Measurements from ENCODE around the gene HLA-DQB2. TPM values are rescaled to one million over a fixed set of nuclear protein-coding genes. Genes with fewer than 3 reads are reported as not detected.
"Not testable (repeated sequence)": the region's sequence is repeated elsewhere in the genome, so short reads cannot be mapped to it uniquely, and the experiment has no call there.

The HLA-DQB2 gene
- total RNA-seq, 2 donors from 2014 or later, result 1.3 to 4.1 TPM

DNA sequence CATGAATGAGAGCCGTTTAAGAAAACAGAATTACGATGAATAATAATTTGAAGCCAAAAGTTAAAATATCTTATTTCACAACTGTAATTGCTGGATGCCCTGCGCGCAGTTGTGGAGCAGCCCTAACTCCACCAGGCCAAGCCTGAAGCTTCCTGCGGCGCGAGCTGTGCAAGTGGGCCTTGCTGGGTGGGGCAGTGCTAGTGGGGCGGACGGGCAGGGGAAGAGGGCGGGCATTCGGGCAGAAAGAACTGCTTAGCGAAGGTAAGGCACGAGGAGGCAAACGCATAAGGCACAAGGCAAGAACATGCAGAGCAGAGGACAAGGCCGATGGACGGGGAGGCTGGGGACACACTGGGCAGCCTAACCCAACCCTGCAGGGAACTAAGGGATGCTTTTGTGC, 2.3 kb downstream of the HLA-DQB2 start:
- ATAC-seq, result no peak
- no peak for DNase-seq
- intact Hi-C loops (cut with DNase I), result loop anchor here in 1 of 2 donors (5.0 kb wide), 1 partner anchor 94 kb away; the partner anchor contains the start of gene HLA-DQB1

GRCh38 chr6:32759669-32760068, 3.7 kb downstream of the HLA-DQB2 start:
- DNase-seq (no peak), ATAC-seq (no peak)
- intact Hi-C loops (cut with DNase I), result loop anchor here in 1 of 2 donors (5.0 kb wide), 1 partner anchor 92 kb away; the partner anchor contains the start of gene HLA-DQB1

DNA sequence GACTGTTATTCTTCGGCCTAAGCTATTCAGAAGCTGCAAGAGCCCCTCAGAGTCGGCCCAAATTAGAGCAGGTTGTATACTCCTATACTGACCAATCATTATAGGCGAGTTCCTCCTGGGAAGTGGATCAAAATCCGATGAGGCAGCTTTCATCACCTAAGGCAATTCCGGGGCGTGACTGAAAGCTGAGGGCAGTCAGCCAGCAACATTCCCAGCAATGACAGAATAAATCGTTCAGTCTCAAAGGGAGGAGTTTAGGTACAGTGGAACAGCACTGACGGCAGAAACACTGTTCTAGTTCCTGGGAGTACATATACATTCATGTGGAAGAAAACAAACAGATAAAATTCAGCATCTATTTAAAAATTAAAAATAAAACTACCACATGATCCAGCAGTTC, 10.8 kb downstream of the HLA-DQB2 start:
- DNase-seq (no peak), ATAC-seq (peak in 1 of 2 donors; percentile 60)
- intact Hi-C loops (cut with DNase I), result no loop called here

GRCh38 chr6:32745649-32746048, 17.7 kb downstream of the HLA-DQB2 start:
- intact Hi-C loops (cut with DNase I); ATAC-seq; DNase-seq: not testable (repeated sequence)

DNA sequence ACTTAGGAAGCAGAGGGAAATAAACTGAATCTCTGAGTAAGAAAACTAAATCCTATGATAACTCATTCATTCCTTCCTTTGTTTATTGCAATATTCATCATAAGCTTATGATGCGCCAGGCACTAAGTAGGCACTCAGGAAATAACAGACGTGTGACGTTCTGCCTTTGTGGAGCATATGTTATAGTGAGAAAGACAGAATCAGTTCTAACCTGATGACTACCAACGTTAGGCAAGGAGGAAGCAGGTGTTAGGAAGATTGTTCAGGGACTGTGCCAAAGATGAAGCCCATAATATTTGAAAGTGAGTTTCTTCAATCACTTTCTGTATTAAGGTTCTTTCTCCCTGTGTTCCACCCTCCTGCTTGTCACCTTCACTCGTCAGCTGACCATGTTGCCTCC, 18.6 kb downstream of the HLA-DQB2 start:
- no peak for ATAC-seq
- no peak for DNase-seq
- intact Hi-C loops (cut with DNase I), result no loop called here

DNA sequence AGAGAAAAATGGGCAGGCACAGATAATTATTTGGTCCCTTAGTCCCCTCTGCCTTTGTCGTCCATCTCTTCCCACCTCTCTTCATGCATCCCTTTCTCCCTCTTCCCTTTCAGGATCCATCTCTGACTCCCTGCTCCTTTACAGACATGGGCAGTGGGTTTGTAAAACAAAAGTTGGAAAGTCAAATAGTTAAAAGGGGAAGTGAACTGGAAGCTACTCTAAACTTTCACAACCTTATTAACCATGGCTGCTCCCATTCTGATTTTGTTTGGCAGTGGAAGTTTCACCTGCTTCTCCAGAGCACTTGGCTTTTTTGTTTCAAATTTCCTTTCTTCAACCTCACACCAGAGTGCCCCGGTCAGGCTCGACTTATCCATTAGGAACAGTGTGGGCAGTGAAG, 21.0 kb downstream of the HLA-DQB2 start:
- intact Hi-C loops (cut with DNase I), result no loop called here
- DNase-seq, result no peak

GRCh38 chr6:32741031-32741960, 22.0 kb downstream of the HLA-DQB2 start, which contains the start of gene HLA-DQA2:
Gene HLA-DQA2 (plus strand): TSS chr6:32741391. CDS start chr6:32741444, 53 bp downstream.
- no peak for DNase-seq
- intact Hi-C loops (cut with DNase I), result no loop called here
- ATAC-seq, result no peak

More for the DNA sequence above, 21.0 kb downstream of the HLA-DQB2 start:
- no peak for ATAC-seq

DNA sequence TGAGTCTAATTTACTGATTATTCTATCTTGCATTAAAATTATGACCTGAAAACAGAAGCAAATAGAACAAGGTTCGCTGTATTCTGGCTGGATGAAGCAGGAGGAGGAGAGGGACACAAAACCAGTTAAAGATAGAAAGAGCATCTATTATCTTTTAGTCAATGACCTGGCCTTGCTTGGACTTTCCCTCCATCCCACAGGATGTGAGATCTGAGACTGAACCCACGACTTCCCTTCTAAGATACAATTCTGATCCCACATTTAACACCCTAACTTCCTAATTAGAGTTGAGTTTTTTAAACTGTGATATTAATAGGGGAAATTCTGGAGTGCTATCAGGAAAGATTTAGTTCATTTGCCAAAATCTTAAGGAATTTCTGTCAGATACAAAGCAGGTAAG, 25.2 kb downstream of the HLA-DQB2 start:
- intact Hi-C loops (cut with DNase I), result no loop called here
- no peak for ATAC-seq
- no peak for DNase-seq

- DNase-seq, result no peak
- intact Hi-C loops (cut with DNase I), result no loop called here
- no peak for ATAC-seq
Observed at GRCh38 chr6:32718879-32719278, 44.5 kb downstream of the HLA-DQB2 start.

- ATAC-seq, result no peak
- intact Hi-C loops (cut with DNase I), result no loop called here
Observed at GRCh38 chr6:32716396-32716795, 46.9 kb downstream of the HLA-DQB2 start.

DNA sequence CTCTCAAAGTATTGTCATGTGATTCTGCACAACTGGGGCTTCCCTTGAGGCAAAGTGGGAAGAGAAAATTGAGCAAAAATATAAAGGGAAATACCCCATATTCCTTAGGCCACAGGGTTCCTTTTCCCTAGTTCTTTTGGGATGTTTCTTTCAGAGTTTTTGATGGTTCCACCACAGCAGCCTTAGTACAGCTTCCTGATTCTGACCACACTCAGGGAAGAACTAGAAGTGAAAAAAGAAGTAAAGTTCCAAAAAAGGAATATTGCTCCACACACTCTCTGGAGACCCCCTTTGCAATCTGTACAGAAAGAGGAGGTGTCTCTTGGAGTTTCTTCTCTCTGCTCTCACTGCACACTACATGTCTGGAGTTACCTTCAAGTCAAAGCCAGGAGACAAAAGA, 50.1 kb downstream of the HLA-DQB2 start:
- intact Hi-C loops (cut with DNase I), result no loop called here
- no peak for DNase-seq
- no peak for ATAC-seq

More at GRCh38 chr6:32716396-32716795, 46.9 kb downstream of the HLA-DQB2 start:
- DNase-seq, result no peak

DNA sequence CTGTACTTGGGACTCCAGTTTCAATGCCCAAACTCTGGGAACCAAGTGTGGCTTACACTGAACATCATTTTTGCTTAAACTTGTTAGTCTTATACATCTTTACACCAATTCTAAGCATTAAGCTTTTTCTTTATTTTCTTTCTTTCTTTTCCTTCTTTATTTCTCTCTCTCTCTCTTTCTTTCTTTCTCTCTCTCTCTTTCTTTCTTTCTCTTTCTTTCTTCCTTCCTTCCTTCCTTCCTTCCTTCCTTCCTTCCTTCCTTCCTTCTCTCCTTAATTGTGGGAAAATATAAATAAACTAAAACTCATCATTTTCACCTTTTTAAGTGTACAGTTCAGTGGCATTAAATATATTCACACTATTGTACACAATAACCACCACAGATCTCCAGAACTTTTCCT, 53.7 kb downstream of the HLA-DQB2 start:
- DNase-seq (no peak), ATAC-seq (no peak)
- intact Hi-C loops (cut with DNase I), result no loop called here

Small RNA genes lying within 50 kb of the gene (microRNA-seq; reads per million reads assigned to microRNA genes)
- gene MIR3135B, result 0 reads per million in 2 donors

Other genes with a start within 250 kb of the HLA-DQB2 start
- gene HLA-DRB5, start 233.2 kb downstream of the HLA-DQB2 start, total RNA-seq, result 10 to 100 TPM; 27.1 to 82.9 TPM
- 10 to 100 TPM; 45.9 to 90.4 TPM for gene HLA-DRB1, start 173.7 kb downstream of the HLA-DQB2 start, total RNA-seq
- gene HLA-DQA1, start 126.1 kb downstream of the HLA-DQB2 start, total RNA-seq, result 1 to 10 TPM; 7.7 to 8.3 TPM
- 10 to 100 TPM in 1 of 2 donors, 1 to 10 TPM in 1; 4.6 to 15.3 TPM for gene HLA-DQB1, start 96.9 kb downstream of the HLA-DQB2 start, total RNA-seq
- 1 to 10 TPM; 1.1 to 3.5 TPM for gene HLA-DQA2, start 22.1 kb downstream of the HLA-DQB2 start, total RNA-seq
- under 1 TPM; 0.24 to 0.27 TPM for gene HLA-DOB, start 53.5 kb upstream of the HLA-DQB2 start, total RNA-seq
- gene TAP2, start 75.2 kb upstream of the HLA-DQB2 start, total RNA-seq, result 10 to 100 TPM; 19.4 to 30.7 TPM
- 10 to 100 TPM; 30.2 to 33.3 TPM for gene PSMB8, start 80.5 kb upstream of the HLA-DQB2 start, total RNA-seq
- 10 to 100 TPM; 16.8 to 27.5 TPM for gene TAP1, start 90.2 kb upstream of the HLA-DQB2 start, total RNA-seq
- gene PSMB9, start 90.7 kb upstream of the HLA-DQB2 start, total RNA-seq, result 10 to 100 TPM; 18.6 to 25.9 TPM
- gene HLA-DMB, start 177.5 kb upstream of the HLA-DQB2 start, total RNA-seq, result 10 to 100 TPM in 1 of 2 donors, 1 to 10 TPM in 1; 6.9 to 15.8 TPM
- gene HLA-DMA, start 189.6 kb upstream of the HLA-DQB2 start, total RNA-seq, result 10 to 100 TPM; 20.5 to 38.8 TPM
- gene BRD2, start 205.1 kb upstream of the HLA-DQB2 start, total RNA-seq, result 10 to 100 TPM; 79.3 to 97.5 TPM
- gene HLA-DOA, start 246.1 kb upstream of the HLA-DQB2 start, total RNA-seq, result 1 to 10 TPM; 1.8 to 3.0 TPM

Measured in left cardiac atrium (tissue), 4 donors.